BJ (cell line): ENCODE results near the gene UBASH3A. TPM values are rescaled to one million over a fixed set of nuclear protein-coding genes. Genes with fewer than 3 reads are reported as not detected.

Experiments
- CTCF ChIA-PET: fragments of 350-600 bp; formaldehyde crosslinking; extraction: SDS; loops from one replicate; lab custom pipeline; 2021; ENCODE audit warnings: antibody characterized with exemption, inconsistent platforms; lab: Yijun Ruan, JAX
- POLR2A ChIA-PET: fragments of 300-600 bp; sonication (Branson Sonifier 250); formaldehyde crosslinking; extraction: SDS; loops from one replicate; lab custom pipeline; 2021; ENCODE audit warnings: antibody characterized with exemption; lab: Charles Lee
- DNase-seq: peaks from one replicate; pipeline ENCODE4 v3.0.0-alpha.2; 2011; ENCODE audit warnings: low read depth
- H3K27me3 ChIP-seq: 2 replicates; pipeline ENCODE4 v1.6.0; 2011; ENCODE audit warnings: low read length; ENCODE audit not compliant: control insufficient read depth, insufficient read depth
- H3K36me3 ChIP-seq: 2 replicates; pipeline ENCODE4 v1.5.1; 2011; ENCODE audit warnings: low read length; ENCODE audit not compliant: control insufficient read depth, insufficient read depth
- H3K4me3 ChIP-seq: 2 replicates; pipeline ENCODE4 v1.5.1; 2011; ENCODE audit warnings: low read depth, mild to moderate bottlenecking, control low read depth, low read length
- polyA plus RNA-seq: library from polyadenylated mRNA; depleted of rRNA; stranded (reverse); fragments of >200 nt; gene quantifications from 2 replicates; pipeline ENCODE4 v1.2.3, GENCODE V29; 2011
- TF ChIP-seq, protein P1 (sequence below): IDR thresholded peaks from 2 replicates; pipeline ENCODE4 v1.5.1; 2011; ENCODE audit warnings: low read depth, mild to moderate bottlenecking, control low read depth, inconsistent platforms, low read length, moderate library complexity; ENCODE audit not compliant: insufficient read depth

The UBASH3A gene
- polyA plus RNA-seq, 1 experiment: not detected

GRCh38 chr21:42472521-42472920 is 68.8 kb downstream of the UBASH3A start:
- ChIA-PET POLR2A (no interaction called here), CTCF (no interaction called here)
- TF ChIP-seq, protein P1, sequence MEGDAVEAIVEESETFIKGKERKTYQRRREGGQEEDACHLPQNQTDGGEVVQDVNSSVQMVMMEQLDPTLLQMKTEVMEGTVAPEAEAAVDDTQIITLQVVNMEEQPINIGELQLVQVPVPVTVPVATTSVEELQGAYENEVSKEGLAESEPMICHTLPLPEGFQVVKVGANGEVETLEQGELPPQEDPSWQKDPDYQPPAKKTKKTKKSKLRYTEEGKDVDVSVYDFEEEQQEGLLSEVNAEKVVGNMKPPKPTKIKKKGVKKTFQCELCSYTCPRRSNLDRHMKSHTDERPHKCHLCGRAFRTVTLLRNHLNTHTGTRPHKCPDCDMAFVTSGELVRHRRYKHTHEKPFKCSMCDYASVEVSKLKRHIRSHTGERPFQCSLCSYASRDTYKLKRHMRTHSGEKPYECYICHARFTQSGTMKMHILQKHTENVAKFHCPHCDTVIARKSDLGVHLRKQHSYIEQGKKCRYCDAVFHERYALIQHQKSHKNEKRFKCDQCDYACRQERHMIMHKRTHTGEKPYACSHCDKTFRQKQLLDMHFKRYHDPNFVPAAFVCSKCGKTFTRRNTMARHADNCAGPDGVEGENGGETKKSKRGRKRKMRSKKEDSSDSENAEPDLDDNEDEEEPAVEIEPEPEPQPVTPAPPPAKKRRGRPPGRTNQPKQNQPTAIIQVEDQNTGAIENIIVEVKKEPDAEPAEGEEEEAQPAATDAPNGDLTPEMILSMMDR: no peak
- H3K4me3 ChIP-seq: no peak overlapping the region
- DNase-seq: no peak
- no peaks in the 10 kb centered on the region for H3K36me3 ChIP-seq
- H3K27me3 ChIP-seq: no peaks in the 10 kb centered on the region

GRCh38 chr21:42473498-42474042 is 69.9 kb downstream of the UBASH3A start:
- TF ChIP-seq, protein P1: no peak
- no peak overlapping the region for H3K4me3 ChIP-seq
- CTCF ChIA-PET: no interaction called here
- POLR2A ChIA-PET: no interaction called here
- no peak for DNase-seq
- H3K27me3 ChIP-seq: no peaks in the 10 kb centered on the region
- no peaks in the 10 kb centered on the region for H3K36me3 ChIP-seq

DNA sequence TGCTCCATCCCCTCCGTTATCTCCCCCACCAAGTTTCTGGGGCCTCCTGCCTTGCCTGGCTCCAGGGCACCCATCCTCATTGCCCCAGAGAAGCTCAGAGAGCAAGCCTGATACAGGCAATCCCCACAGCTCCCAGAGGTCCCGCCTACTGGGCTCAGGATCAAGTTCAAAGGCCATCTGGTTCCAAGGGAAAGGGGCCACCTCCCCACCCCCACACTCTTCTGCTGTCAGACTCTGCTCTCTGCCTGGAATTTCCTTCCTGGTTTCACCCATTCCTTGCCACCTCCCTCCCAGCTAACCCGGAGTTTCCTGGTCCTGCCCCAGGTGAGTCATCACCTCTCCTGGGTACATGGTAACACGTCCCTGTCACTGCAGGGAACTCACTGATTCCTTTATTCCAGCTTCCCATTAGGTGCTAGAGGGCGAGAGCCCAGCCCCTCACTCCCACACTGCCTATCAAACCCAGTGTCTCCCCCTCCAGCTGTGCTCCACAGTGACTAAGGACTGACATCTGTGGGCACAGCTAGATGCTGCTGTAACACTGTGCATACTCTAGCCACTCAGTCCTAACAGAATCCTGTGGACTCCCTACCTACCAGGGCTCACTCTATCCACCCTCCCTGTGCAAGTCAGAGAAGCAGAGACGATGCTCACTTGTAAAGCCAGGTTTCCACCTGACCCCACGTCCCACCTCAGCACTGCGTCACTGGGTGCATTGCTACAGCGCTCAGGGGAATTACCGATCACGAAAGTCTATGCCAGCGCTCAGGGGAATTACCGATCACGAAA is 70.5 kb downstream of the UBASH3A start:
- ChIA-PET POLR2A (no interaction called here), CTCF (no interaction called here)
- Histone ChIP-seq H3K36me3 (no peaks in the 10 kb centered on the region), H3K4me3 (no peak overlapping the region), H3K27me3 (no peaks in the 10 kb centered on the region)
- DNase-seq: no peak
- TF ChIP-seq, protein P1: no peak

DNA sequence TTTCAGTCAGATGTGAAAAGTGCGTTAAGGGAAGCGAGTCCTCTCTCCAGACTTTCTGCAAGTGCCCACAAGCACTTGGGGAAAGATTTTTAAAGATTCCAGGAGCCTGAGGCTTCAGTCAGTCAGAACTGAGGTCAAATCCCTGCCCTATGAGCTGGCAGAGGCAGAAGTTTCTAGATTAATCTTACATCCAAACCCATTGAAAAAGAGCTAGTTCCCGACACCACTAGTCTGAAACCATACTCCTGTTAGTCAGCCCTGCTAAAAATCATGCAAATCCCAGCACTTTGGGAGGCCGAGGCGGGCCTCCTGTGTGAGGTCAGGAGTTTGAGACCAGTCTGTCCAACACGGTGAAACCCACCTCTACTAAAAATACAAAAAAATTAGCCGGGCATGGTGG is 71.3 kb downstream of the UBASH3A start:
- H3K27me3 ChIP-seq: no peaks in the 10 kb centered on the region
- CTCF ChIA-PET: no interaction called here
- H3K4me3 ChIP-seq: no peak overlapping the region
- DNase-seq: no peak
- POLR2A ChIA-PET: no interaction called here
- TF ChIP-seq, protein P1: no peak
- no peaks in the 10 kb centered on the region for H3K36me3 ChIP-seq

DNA sequence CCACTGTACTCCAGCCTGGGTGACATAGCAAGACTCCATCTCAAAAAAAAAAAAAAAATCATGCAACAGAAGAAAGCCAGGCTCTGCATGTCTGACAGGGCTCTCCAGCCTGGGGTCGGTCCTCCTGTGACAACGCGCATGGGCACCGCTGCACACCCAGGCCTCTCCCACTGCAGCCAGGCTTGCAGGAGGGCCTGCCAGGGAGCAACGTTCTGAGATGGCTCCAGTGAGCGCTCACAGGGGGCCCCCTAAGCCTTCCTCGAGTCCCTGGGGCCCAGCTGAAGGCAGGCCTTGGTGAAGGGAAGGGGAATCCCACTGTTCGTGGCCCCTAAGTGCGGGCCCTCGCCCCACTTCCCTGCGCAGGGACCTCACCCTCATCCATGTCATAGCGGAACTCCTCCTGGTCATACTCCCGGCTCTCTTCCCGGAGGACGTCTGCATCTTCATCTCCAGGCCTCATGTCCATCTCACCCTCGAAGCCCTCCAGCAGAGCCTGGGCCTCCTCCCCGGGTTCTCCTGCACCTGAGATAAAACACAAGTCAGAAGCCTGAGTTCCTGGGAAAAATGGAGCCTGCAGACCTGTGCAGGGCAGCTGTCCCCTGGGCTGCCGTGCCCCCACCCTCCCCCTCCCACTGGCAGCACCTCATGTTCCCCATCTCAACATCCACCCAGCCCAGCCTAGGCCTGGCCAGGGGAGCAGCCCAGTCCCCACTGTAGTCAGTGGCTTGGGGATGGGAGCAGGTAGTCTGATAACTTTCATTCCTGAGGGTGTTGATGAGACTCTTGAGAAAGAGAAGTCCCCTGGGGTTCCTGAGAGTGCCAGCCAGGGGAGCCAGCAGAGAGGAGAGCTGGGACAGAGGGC is 72.1 kb downstream of the UBASH3A start:
- no peak for DNase-seq
- ChIA-PET CTCF (no interaction called here), POLR2A (no interaction called here)
- Histone ChIP-seq H3K36me3 (no peaks in the 10 kb centered on the region), H3K4me3 (no peak overlapping the region), H3K27me3 (no peaks in the 10 kb centered on the region)
- TF ChIP-seq, protein P1: no peak
